Activated CD8-positive, alpha-beta memory T cell treated with anti-CD3 and anti-CD28 coated beads for 1 hour (primary cell): ENCODE results near the gene USP10.

Source experiments
- DNase-seq, 2 donors: peaks; one replicate each; pipeline ENCODE4 v3.0.0-alpha.2; 2020; ENCODE audit warnings: low read depth in 1 of 2; ENCODE audit errors: extremely low read depth in 1 of 2

USP10 gene

GRCh38 chr16:84749072-84749471 is 49.3 kb downstream of the USP10 start:
- no peak for DNase-seq

GRCh38 chr16:84749815-84750214 is 50.0 kb downstream of the USP10 start:
- no peak for DNase-seq

- no peak for DNase-seq
These were observed 50.8 kb downstream of the USP10 start for GRCh38 chr16:84750575-84750974.

GRCh38 chr16:84751241-84751640 is 51.4 kb downstream of the USP10 start:
- no peak for DNase-seq

- no peak for DNase-seq
These were observed 52.1 kb downstream of the USP10 start for GRCh38 chr16:84751947-84752346.

- DNase-seq = no peak
These were observed 52.8 kb downstream of the USP10 start for GRCh38 chr16:84752600-84752999.

GRCh38 chr16:84753412-84754326 is 53.9 kb downstream of the USP10 start:
- no peak for DNase-seq

- DNase-seq = peak; percentile 24 to 39
These were observed 54.6 kb downstream of the USP10 start for GRCh38 chr16:84754353-84754856.

- no peak for DNase-seq
These were observed 55.3 kb downstream of the USP10 start for GRCh38 chr16:84754956-84755672.

- DNase-seq = no peak
These were observed 57.0 kb downstream of the USP10 start for GRCh38 chr16:84756830-84757229.

- no peak for DNase-seq
These were observed 58.8 kb downstream of the USP10 start for GRCh38 chr16:84758627-84759026.

GRCh38 chr16:84759061-84759460 is 59.3 kb downstream of the USP10 start:
- no peak for DNase-seq

GRCh38 chr16:84759906-84760305 is 60.1 kb downstream of the USP10 start:
- no peak for DNase-seq

- DNase-seq = no peak
These were observed 61.9 kb downstream of the USP10 start for GRCh38 chr16:84761448-84762368.

- DNase-seq = no peak
These were observed 63.4 kb downstream of the USP10 start for GRCh38 chr16:84763164-84763563.

- no peak for DNase-seq
These were observed 63.8 kb downstream of the USP10 start for GRCh38 chr16:84763629-84764028.

- DNase-seq = no peak
These were observed 65.2 kb downstream of the USP10 start for GRCh38 chr16:84764970-84765369.

- no peak for DNase-seq
These were observed 66.1 kb downstream of the USP10 start for GRCh38 chr16:84765616-84766580.

- no peak for DNase-seq
These were observed 67.4 kb downstream of the USP10 start for GRCh38 chr16:84766978-84767773.
